GM19463 (cell line): ENCODE results near the gene LIMS4.
"Not testable (repeated sequence)": the region's sequence is repeated elsewhere in the genome, so short reads cannot be mapped to it uniquely, and the experiment has no call there.

Source experiments
- ATAC-seq: cut with Tn5 transposase; IDR thresholded peaks from one replicate; pipeline ENCODE4 v1.9.1; 2021; ENCODE audit warnings: mild to moderate bottlenecking, moderate library complexity; ENCODE audit not compliant: unreplicated experiment

The LIMS4 gene

GRCh38 chr2:110472171-110473058 is at the start of gene LIMS4:
LIMS4 (minus strand) TSS chr2:110472816; CDS start chr2:110472778, 38 bp downstream.
- not testable (repeated sequence) for ATAC-seq

- ATAC-seq, result peak; percentile 83
These were observed 27.2 kb upstream of the LIMS4 start for GRCh38 chr2:110499755-110500377.

- ATAC-seq, result not testable (repeated sequence)
These were observed 23.4 kb upstream of the LIMS4 start for GRCh38 chr2:110496027-110496426.

GRCh38 chr2:110494488-110494887 is 21.9 kb upstream of the LIMS4 start:
- ATAC-seq, result not testable (repeated sequence)

- not testable (repeated sequence) for ATAC-seq
These were observed 16.4 kb upstream of the LIMS4 start for GRCh38 chr2:110488991-110489390.

GRCh38 chr2:110482697-110483096 is 10.1 kb upstream of the LIMS4 start:
- not testable (repeated sequence) for ATAC-seq

- ATAC-seq, result not testable (repeated sequence)
These were observed 8.6 kb upstream of the LIMS4 start for GRCh38 chr2:110481200-110481599.

GRCh38 chr2:110480084-110480483 is 7.5 kb upstream of the LIMS4 start:
- ATAC-seq, result not testable (repeated sequence)

GRCh38 chr2:110477370-110477769 is 4.8 kb upstream of the LIMS4 start:
- ATAC-seq, result not testable (repeated sequence)

- not testable (repeated sequence) for ATAC-seq
These were observed 4.3 kb upstream of the LIMS4 start for GRCh38 chr2:110476952-110477351.

GRCh38 chr2:110475627-110476359 is 3.2 kb upstream of the LIMS4 start:
- ATAC-seq, result not testable (repeated sequence)

- ATAC-seq, result peak; percentile 99
These were observed 2.3 kb upstream of the LIMS4 start for GRCh38 chr2:110474898-110475297.

- not testable (repeated sequence) for ATAC-seq
These were observed 393 bp upstream of the LIMS4 start for GRCh38 chr2:110473059-110473358.

GRCh38 chr2:110468921-110469320 is 3.7 kb downstream of the LIMS4 start:
- not testable (repeated sequence) for ATAC-seq

- peak; percentile 98 for ATAC-seq
These were observed 7.3 kb downstream of the LIMS4 start for GRCh38 chr2:110465312-110465711.

GRCh38 chr2:110462458-110462857 is 10.2 kb downstream of the LIMS4 start:
- ATAC-seq, result not testable (repeated sequence)

GRCh38 chr2:110460318-110460717 is 12.3 kb downstream of the LIMS4 start:
- ATAC-seq, result not testable (repeated sequence)

GRCh38 chr2:110457214-110457590 is 15.4 kb downstream of the LIMS4 start:
- ATAC-seq, result not testable (repeated sequence)

- not testable (repeated sequence) for ATAC-seq
These were observed 16.1 kb downstream of the LIMS4 start for GRCh38 chr2:110456291-110457213.

- not testable (repeated sequence) for ATAC-seq
These were observed 17.4 kb downstream of the LIMS4 start for GRCh38 chr2:110455080-110455670.
